OCI-LY7 (cell line): Measurements from ENCODE around the gene RLN3.

ENCODE experiments used
- CTCF ChIP-seq: fragments of 200-600 bp; sonication (generic); conservative IDR thresholded peaks from 2 replicates; pipeline ENCODE4 v1.5.1; 2014; ENCODE audit warnings: mild to moderate bottlenecking, antibody characterized with exemption, low read length, moderate library complexity, mixed read lengths
- EZH2phosphoT487 ChIP-seq: fragments of 200-600 bp; sonication (generic); IDR thresholded peaks from 2 replicates; pipeline ENCODE4 v1.6.1; 2018; ENCODE audit warnings: low read depth, borderline replicate concordance, mild to moderate bottlenecking, mixed run types, antibody characterized with exemption, low read length, moderate library complexity, mixed read lengths

GRCh38 chr19:14021474-14021873, 6.5 kb upstream of the RLN3 start:
- TF ChIP-seq CTCF (no peak), EZH2phosphoT487 (no peak)
